Retinal pigment epithelial cell (primary cell): ENCODE measurements around the gene IL27RA.

Experiments used
- DNase-seq: peaks from one replicate; pipeline ENCODE4 v3.0.0-alpha.2; 2010; ENCODE audit warnings: low read depth
- H3K4me3 ChIP-seq: 2 replicates; pipeline ENCODE4 v1.5.1; 2011; ENCODE audit warnings: mild to moderate bottlenecking, low read length, control low read depth, moderate library complexity
- TF ChIP-seq, protein P1 (sequence below): conservative IDR thresholded peaks from 2 replicates; pipeline ENCODE4 v1.5.1; 2011; ENCODE audit warnings: low read depth, low read length, control low read depth, inconsistent platforms

IL27RA gene

GRCh38 chr19:14085309-14085995, 53.9 kb downstream of the IL27RA start, which contains the start of gene C19orf67:
C19orf67 (minus strand) TSS chr19:14085783; CDS start chr19:14085627, 156 bp downstream.
- TF ChIP-seq, protein P1, sequence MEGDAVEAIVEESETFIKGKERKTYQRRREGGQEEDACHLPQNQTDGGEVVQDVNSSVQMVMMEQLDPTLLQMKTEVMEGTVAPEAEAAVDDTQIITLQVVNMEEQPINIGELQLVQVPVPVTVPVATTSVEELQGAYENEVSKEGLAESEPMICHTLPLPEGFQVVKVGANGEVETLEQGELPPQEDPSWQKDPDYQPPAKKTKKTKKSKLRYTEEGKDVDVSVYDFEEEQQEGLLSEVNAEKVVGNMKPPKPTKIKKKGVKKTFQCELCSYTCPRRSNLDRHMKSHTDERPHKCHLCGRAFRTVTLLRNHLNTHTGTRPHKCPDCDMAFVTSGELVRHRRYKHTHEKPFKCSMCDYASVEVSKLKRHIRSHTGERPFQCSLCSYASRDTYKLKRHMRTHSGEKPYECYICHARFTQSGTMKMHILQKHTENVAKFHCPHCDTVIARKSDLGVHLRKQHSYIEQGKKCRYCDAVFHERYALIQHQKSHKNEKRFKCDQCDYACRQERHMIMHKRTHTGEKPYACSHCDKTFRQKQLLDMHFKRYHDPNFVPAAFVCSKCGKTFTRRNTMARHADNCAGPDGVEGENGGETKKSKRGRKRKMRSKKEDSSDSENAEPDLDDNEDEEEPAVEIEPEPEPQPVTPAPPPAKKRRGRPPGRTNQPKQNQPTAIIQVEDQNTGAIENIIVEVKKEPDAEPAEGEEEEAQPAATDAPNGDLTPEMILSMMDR: no peak
- DNase-seq: no peak
- no peak within 1 kb of the TSS for H3K4me3 ChIP-seq

DNA sequence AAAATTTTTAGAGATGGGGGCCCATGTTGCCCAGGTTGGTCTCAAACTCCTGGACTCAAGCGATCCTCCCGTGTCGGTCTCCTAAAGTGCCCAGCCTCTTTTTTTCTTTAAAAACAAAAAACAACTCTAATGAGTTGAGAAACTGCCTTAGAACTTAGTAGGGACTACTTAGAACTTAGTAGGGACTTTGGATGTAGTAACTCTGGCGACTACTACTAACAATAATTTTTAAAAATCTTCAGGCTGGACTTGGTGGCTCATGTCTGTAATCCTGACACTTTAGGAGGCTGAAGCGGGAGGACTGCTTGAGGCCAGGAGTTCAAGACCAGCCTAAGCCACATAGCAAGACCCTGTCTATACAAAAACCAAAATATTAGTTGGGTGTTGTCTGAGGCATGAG, 54.5 kb downstream of the IL27RA start:
- no peak for DNase-seq
- TF ChIP-seq, protein P1: no peak
- no peak overlapping the region for H3K4me3 ChIP-seq

- TF ChIP-seq, protein P1: no peak
Observed at GRCh38 chr19:14088634-14089411, 57.3 kb downstream of the IL27RA start.

DNA sequence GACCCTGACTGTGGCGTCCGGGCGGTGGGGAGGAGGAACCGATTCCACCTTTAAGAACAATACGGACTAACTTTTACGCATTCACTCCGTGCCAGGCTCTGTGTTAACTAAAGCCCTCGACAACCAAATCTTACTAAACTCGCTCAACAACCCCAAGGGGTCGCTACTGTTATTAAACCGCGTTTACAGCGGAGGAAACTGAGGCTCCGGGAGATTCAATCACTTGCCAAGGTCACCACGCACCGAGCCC, 57.8 kb downstream of the IL27RA start:
- H3K4me3 ChIP-seq: peak overlapping the region; percentile 37
- TF ChIP-seq, protein P1: peak; percentile 26
- DNase-seq: no peak

More at GRCh38 chr19:14088634-14089411, 57.3 kb downstream of the IL27RA start:
- no peak for DNase-seq
- peak overlapping the region; percentile 37 for H3K4me3 ChIP-seq

- H3K4me3 ChIP-seq: peak overlapping the region; percentile 47
- no peak for DNase-seq
- TF ChIP-seq, protein P1: no peak
Observed at GRCh38 chr19:14089662-14090508, 58.3 kb downstream of the IL27RA start.

GRCh38 chr19:14090509-14091080, 59.0 kb downstream of the IL27RA start, which contains the start of gene SAMD1:
SAMD1 (minus strand) TSS chr19:14090751.
- no peak for DNase-seq
- TF ChIP-seq, protein P1: no peak

More at GRCh38 chr19:14090509-14091080, 59.0 kb downstream of the IL27RA start, which contains the start of gene SAMD1:
- peak within 1 kb of the TSS; percentile 80 for H3K4me3 ChIP-seq
